Measurements from ENCODE around the gene HOXB9. TPM values are rescaled to one million over a fixed set of nuclear protein-coding genes. Genes with fewer than 3 reads are reported as not detected.

HOXB9 gene
- total RNA-seq, 4 donors from 2014 or later, result not detected

DNA sequence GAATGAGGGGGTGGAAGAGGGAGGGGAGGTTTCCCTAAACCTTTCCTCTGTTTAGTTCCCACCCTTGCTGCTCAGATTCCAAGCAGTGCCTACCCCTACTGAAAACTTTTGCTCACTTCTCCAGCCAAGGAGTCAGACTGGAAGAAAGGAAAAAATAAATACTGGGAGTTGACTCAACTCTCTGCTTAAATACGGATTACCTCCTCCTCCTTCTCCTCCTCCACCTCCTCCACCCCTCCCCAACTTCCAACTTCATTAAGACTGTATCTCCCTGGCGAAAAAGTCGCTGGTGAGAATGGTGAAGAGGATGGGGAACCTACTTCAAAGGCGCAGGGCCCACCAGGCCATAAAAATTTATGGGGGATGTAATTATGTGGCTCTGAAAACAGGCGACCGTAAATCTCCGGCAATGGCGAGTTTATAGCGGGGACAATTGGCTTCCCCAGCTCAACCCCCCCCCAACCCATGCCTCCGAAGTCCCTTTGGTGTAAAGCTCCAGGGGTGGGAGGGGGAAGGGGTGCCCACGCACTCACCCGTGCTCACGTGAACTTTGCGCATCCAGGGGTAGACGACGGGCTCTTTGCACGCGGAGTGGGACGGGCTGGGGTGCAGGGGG, 48.7 kb downstream of the HOXB9 start:
- Histone ChIP-seq H3K36me3 (no peaks in the 10 kb centered on the region), H3K4me1 (peaks cover 5% of the 10 kb centered on the region in 2 donors), H3K27me3 (peaks cover 27 to 77% (median 73%) of the 10 kb centered on the region in 3 donors), H3K27ac (peak overlapping the region in 3 of 4 donors; percentile 72 to 83 (median 79)), H3K4me3 (peak overlapping the region; percentile 53 to 67 (median 62)), H3K9me3 (no peaks in the 10 kb centered on the region)
- intact Hi-C loops (cut with DNase I; ENCODE audit: low total_unique reads), result no loop called here
- DNase-seq (no peak), ATAC-seq (no peak)
- TF ChIP-seq POLR2A (IDR thresholded peaks at IDR 0.05), result no peak
- TF ChIP-seq, protein P1, sequence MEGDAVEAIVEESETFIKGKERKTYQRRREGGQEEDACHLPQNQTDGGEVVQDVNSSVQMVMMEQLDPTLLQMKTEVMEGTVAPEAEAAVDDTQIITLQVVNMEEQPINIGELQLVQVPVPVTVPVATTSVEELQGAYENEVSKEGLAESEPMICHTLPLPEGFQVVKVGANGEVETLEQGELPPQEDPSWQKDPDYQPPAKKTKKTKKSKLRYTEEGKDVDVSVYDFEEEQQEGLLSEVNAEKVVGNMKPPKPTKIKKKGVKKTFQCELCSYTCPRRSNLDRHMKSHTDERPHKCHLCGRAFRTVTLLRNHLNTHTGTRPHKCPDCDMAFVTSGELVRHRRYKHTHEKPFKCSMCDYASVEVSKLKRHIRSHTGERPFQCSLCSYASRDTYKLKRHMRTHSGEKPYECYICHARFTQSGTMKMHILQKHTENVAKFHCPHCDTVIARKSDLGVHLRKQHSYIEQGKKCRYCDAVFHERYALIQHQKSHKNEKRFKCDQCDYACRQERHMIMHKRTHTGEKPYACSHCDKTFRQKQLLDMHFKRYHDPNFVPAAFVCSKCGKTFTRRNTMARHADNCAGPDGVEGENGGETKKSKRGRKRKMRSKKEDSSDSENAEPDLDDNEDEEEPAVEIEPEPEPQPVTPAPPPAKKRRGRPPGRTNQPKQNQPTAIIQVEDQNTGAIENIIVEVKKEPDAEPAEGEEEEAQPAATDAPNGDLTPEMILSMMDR (IDR thresholded peaks at IDR 0.05 in 4 of 5, conservative IDR thresholded peaks at IDR 0.05 in 1 of 5), result no peak
- in situ Hi-C loops (cut with MboI; ENCODE audit: low sequenced_read_pairs in 4 of 4), result no loop called here

DNA sequence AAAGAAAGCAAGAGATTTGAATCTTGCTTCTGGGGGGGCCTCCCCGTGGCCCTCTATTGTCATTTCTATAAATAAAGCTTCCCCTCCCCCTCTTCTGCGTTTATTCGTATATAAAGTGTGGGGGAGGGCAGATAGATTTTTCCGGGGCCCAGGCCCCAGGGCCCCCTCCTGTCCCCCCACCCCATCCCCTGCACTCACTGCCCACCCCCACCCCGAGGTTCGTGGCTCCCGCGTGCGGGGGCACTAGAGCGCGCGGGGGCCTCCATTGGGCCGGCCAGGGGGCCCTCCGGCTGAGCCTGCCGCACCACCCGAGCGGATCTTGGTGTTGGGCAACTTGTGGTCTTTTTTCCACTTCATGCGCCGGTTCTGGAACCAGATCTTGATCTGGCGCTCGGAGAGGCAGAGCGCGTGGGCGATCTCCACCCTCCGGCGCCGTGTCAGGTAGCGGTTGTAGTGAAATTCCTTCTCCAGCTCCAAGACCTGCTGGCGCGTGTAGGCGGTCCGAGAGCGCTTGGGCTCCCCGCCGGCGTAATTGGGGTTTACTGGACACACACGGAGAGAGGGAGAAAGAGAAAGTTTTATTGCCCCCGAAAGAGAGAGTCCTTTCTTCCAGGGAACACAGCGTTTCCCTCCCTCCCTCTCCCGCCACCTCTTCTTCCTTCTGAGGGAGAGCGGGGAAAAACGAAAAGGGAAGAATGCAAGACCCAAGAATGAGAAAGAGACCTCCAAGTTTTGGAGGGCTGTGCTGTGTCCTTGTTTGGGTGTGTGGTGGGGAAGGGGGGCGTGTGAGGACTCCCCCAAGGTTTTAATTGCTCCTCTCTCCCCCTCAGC, 49.5 kb downstream of the HOXB9 start:
- ATAC-seq (no peak), DNase-seq (no peak)
- peak overlapping the region; percentile 40 to 83 (median 76) for H3K27ac ChIP-seq
- no peaks in the 10 kb centered on the region for H3K36me3 ChIP-seq
- H3K4me1 ChIP-seq, result peaks cover 5 to 10% of the 10 kb centered on the region in 2 donors
- TF ChIP-seq POLR2A (IDR thresholded peaks at IDR 0.05), result no peak
- TF ChIP-seq, protein P1 (IDR thresholded peaks at IDR 0.05 in 4 of 5, conservative IDR thresholded peaks at IDR 0.05 in 1 of 5), result no peak
- intact Hi-C loops (cut with DNase I; ENCODE audit: low total_unique reads) (no loop called here), in situ Hi-C loops (cut with MboI; ENCODE audit: low sequenced_read_pairs in 4 of 4) (no loop called here)
- H3K27me3 ChIP-seq, result peaks cover 31 to 71% (median 67%) of the 10 kb centered on the region in 3 donors
- no peaks in the 10 kb centered on the region for H3K9me3 ChIP-seq
- H3K4me3 ChIP-seq, result peak overlapping the region; percentile 53 to 67 (median 62)

DNA sequence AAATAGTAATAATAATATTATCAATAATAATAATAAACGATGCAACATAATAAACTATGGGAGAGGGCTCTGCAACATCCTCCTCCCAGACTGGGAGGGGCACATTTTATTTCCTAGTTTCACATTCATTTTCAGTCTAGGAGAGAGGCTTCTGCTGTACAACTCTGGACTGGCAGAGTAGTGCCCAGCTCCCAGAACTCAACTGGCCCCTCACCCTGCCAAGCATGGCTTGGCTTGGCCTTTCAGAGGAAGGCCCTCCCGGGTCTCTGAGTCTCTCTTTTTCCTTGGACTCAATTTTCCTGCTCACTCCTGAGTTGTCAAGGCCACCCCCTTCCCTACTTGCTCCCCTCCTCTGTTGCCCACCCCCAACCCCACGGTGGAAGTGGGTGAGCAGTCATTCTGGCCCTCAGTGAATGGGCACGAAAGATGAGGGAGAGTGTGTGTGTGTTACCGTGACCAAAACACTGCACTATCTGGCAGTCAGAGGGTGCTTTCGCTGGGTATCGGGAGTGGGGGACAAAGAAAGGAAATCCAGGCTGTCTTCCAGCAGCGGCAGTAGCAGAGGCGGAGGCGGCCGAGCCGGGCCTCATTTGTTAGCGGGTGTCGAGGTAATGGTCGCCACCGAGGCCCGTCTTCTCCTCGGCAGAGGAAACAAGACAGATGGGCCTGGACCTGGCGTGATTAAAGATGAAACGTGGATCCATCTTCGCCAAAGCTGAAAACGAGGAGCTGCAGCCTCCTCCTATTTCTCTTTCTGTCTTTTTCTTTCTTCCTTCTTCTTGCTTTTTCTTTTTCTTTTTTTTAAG, 50.3 kb downstream of the HOXB9 start:
- ATAC-seq (no peak), DNase-seq (no peak)
- Histone ChIP-seq H3K27me3 (peaks cover 30 to 64% (median 62%) of the 10 kb centered on the region in 3 donors), H3K27ac (peak overlapping the region; percentile 40 to 83 (median 76)), H3K4me1 (peaks cover 5 to 11% of the 10 kb centered on the region in 2 donors), H3K36me3 (no peaks in the 10 kb centered on the region), H3K9me3 (no peaks in the 10 kb centered on the region), H3K4me3 (peak overlapping the region in 3 of 4 donors; percentile 60 to 67 (median 65))
- no peak for TF ChIP-seq POLR2A (IDR thresholded peaks at IDR 0.05)
- intact Hi-C loops (cut with DNase I; ENCODE audit: low total_unique reads), result no loop called here
- in situ Hi-C loops (cut with MboI; ENCODE audit: low sequenced_read_pairs in 4 of 4), result no loop called here

DNA sequence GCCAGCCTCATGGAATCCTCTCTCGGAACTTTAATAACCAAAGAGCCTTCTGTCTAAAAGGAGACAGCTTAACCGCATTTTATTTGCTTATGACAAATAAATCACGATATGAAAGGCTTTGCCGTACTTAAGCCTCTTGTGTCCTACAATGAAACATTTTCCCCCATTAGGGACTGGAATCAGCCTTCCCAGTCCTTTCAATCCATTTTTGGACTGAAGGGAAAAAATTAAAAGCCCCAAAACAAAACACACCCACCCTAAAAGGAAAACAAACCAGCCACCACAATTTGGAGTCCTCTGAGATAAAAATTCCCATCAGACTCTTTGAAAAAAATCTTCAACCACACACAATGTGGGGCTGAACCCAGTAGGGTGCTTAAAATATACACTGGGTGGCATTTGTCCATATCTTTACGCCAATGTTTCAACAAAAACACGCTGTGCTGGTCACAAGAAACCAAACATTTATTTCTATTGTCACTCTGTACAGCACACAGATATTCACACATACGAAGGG, 51.0 kb downstream of the HOXB9 start:
- Histone ChIP-seq H3K27ac (peak overlapping the region in 1 of 4 donors; percentile 79), H3K4me3 (no peak overlapping the region), H3K27me3 (peaks cover 32 to 62% (median 56%) of the 10 kb centered on the region in 3 donors), H3K9me3 (no peaks in the 10 kb centered on the region), H3K4me1 (peaks cover 5 to 11% of the 10 kb centered on the region in 2 donors), H3K36me3 (no peaks in the 10 kb centered on the region)
- ATAC-seq (no peak), DNase-seq (no peak)
- in situ Hi-C loops (cut with MboI; ENCODE audit: low sequenced_read_pairs in 4 of 4) (no loop called here), intact Hi-C loops (cut with DNase I; ENCODE audit: low total_unique reads) (no loop called here)
- TF ChIP-seq POLR2A (IDR thresholded peaks at IDR 0.05), result no peak
- TF ChIP-seq, protein P1 (IDR thresholded peaks at IDR 0.05 in 4 of 5, conservative IDR thresholded peaks at IDR 0.05 in 1 of 5), result no peak

Data from gastrocnemius medialis (tissue), 4 donors.